ENCODE measurements around the gene LARP4.

- TF ChIP-seq CTCF (IDR thresholded peaks at IDR 0.05) (no peak), POLR2A (IDR thresholded peaks at IDR 0.05) (no peak), POLR2AphosphoS5 (IDR thresholded peaks at IDR 0.05) (no peak), EP300 (IDR thresholded peaks at IDR 0.05) (no peak)
These were observed 53.2 kb downstream of the LARP4 start for GRCh38 chr12:50453872-50454271.

Data from stomach (tissue), 4 donors.